ENCODE results near the gene FSTL3. TPM values are rescaled to one million over a fixed set of nuclear protein-coding genes. Genes with fewer than 3 reads are reported as not detected.

Gene FSTL3
- polyA plus RNA-seq, 1 of the 3 experiments (the other 2 are of a cell fraction), result 64.4 TPM

GRCh38 chr19:653425-653824 is 22.8 kb upstream of the FSTL3 start:
- peaks cover 66% of the 10 kb centered on the region for H4K20me1 ChIP-seq (ENCODE audit: insufficient read depth)
- no peak overlapping the region for H3K4me3 ChIP-seq (ENCODE audit: low read depth in 2 of 2, low read length in 1 of 2)
- no peak overlapping the region for H2AFZ ChIP-seq (ENCODE audit: low read depth)
- H3K9me3 ChIP-seq, result no peaks in the 10 kb centered on the region
- H3K27ac ChIP-seq (ENCODE audit: low read depth in 2 of 2, low read length in 1 of 2), result no peak overlapping the region
- no peaks in the 10 kb centered on the region for H3K9me2 ChIP-seq
- H3F3A ChIP-seq (replicated peaks; ENCODE audit: insufficient read depth), result no peaks in the 10 kb centered on the region
- DNase-seq, result no peak
- POLR2A ChIA-PET, result no interaction called here
- 98% methylated on average over 10 of the region's 17 CpGs for WGBS (ENCODE audit: low lambda C conversion rate)
- H3K9ac ChIP-seq, result no peak overlapping the region
- no peaks in the 10 kb centered on the region for H3K27me3 ChIP-seq (ENCODE audit: insufficient read depth)
- H3K79me2 ChIP-seq (ENCODE audit: insufficient read depth), result peaks cover 69% of the 10 kb centered on the region
- H3K36me3 ChIP-seq (replicated peaks in 1 of 2; ENCODE audit: control insufficient read depth in 1 of 2, insufficient read depth in 2 of 2, low read length in 1 of 2), result peaks cover 0 to 33% of the 10 kb centered on the region in 2 experiments
- H3K4me2 ChIP-seq, result no peak overlapping the region
- TF ChIP-seq TCF12 (IDR thresholded peaks at IDR 0.05) (no peak), REST (IDR thresholded peaks at IDR 0.05; ENCODE audit: low read depth, low read length) (no peak), JUND (IDR thresholded peaks at IDR 0.05) (no peak), RCOR1 (IDR thresholded peaks at IDR 0.05; ENCODE audit: low read length) (no peak), IRF3 (IDR thresholded peaks at IDR 0.05; ENCODE audit: low read depth, low read length) (no peak), YY1 (IDR thresholded peaks at IDR 0.05; ENCODE audit: low read depth) (no peak), SIN3A (IDR thresholded peaks at IDR 0.05; ENCODE audit: borderline replicate concordance, low read depth, low read length) (no peak), USF1 (IDR thresholded peaks at IDR 0.05; ENCODE audit: borderline replicate concordance, low read depth) (no peak), USF2 (IDR thresholded peaks at IDR 0.05; ENCODE audit: borderline replicate concordance, low read depth, low read length) (no peak), RXRA (IDR thresholded peaks at IDR 0.05; ENCODE audit: borderline replicate concordance, low read depth) (no peak), GABPA (IDR thresholded peaks at IDR 0.05; ENCODE audit: low read depth) (no peak), EP300 (IDR thresholded peaks at IDR 0.05; ENCODE audit: borderline replicate concordance in 1 of 2, low read depth in 1 of 2, low read length in 1 of 2) (no peak), CHD2 (IDR thresholded peaks at IDR 0.05; ENCODE audit: low read length, partially characterized antibody) (no peak), SMC3 (IDR thresholded peaks at IDR 0.05; ENCODE audit: low read depth, low read length) (no peak), CTCF (IDR thresholded peaks at IDR 0.05) (no peak), RFX5 (IDR thresholded peaks at IDR 0.05; ENCODE audit: low read length) (no peak), TEAD4 (IDR thresholded peaks at IDR 0.05; ENCODE audit: borderline replicate concordance, insufficient read depth) (no peak), FOXM1 (IDR thresholded peaks at IDR 0.05; ENCODE audit: low read depth) (no peak)
- CTCF ChIA-PET, result no interaction called here
- no peaks in the 10 kb centered on the region; a peak in 1 of 4 replicates for H3K4me1 ChIP-seq (ENCODE audit: control insufficient read depth in 1 of 2, insufficient read depth in 2 of 2, low read depth in 1 of 2, low read length in 1 of 2)
